HepG2 (cell line): ENCODE data around the gene FALEC. TPM values are rescaled to one million over a fixed set of nuclear protein-coding genes. Genes with fewer than 3 reads are reported as not detected.
A peak's percentile ranks its signal among the peaks of the same experiment; 100 is the strongest.

Experiments
- ARID4A ChIP-seq: sonication (generic); formaldehyde crosslinking; IDR thresholded peaks from 2 replicates; pipeline ENCODE4 v1.5.0; 2020; ENCODE audit warnings: mild to moderate bottlenecking, missing genetic modification reagents, borderline replicate concordance
- CC2D1A ChIP-seq: sonication (generic); formaldehyde crosslinking; IDR thresholded peaks from 2 replicates; pipeline ENCODE4 v1.8.1; 2023; ENCODE audit warnings: mild to moderate bottlenecking, missing genetic modification reagents
- DRAP1 ChIP-seq: IDR thresholded peaks from 2 replicates; pipeline ENCODE4 v1.6.1; 2016; ENCODE audit warnings: missing genetic modification reagents, missing compliant biosample characterization
- EP300 ChIP-seq, 3 experiments: sonication (generic) in 1 of 3; formaldehyde crosslinking in 1 of 3; IDR thresholded peaks; 2 replicates each; pipeline versions ENCODE4 v1.5.1 to v1.6.1; 2011 to 2020; ENCODE audit warnings: low read depth in 2 of 3, low read length in 2 of 3, borderline replicate concordance in 1 of 3, improper control_type of control experiment in 1 of 3, mild to moderate bottlenecking in 1 of 3, missing genetic modification reagents in 1 of 3, moderate library complexity in 1 of 3
- FOXA3 ChIP-seq: IDR thresholded peaks from 2 replicates; pipeline ENCODE4 v1.6.1; 2016; ENCODE audit warnings: missing genetic modification reagents, missing compliant biosample characterization
- FOXP1 ChIP-seq, 2 experiments: fragments of 450-650 bp in 1 of 2; IDR thresholded peaks; 2 replicates each; pipeline ENCODE4 v1.6.1; 2017 to 2018; ENCODE audit warnings: antibody characterized with exemption in 1 of 2
- GTF2F1 ChIP-seq: fragments of 150-350 bp; IDR thresholded peaks from 2 replicates; pipeline ENCODE4 v1.6.1; 2014; ENCODE audit warnings: low read length
- KLF12 ChIP-seq: sonication (generic); formaldehyde crosslinking; IDR thresholded peaks from 2 replicates; pipeline ENCODE4 v1.4.0; 2020; ENCODE audit warnings: missing genetic modification reagents, borderline replicate concordance
- MED1 ChIP-seq: sonication (generic); formaldehyde crosslinking; IDR thresholded peaks from 2 replicates; pipeline ENCODE4 v1.4.0; 2020; ENCODE audit warnings: missing genetic modification reagents
- POLR2AphosphoS5 ChIP-seq: IDR thresholded peaks from 2 replicates; pipeline ENCODE4 v1.6.1; 2012; ENCODE audit warnings: low read depth, low read length
- POLR2G ChIP-seq: fragments of 200-400 bp; formaldehyde crosslinking; IDR thresholded peaks from 2 replicates; pipeline ENCODE4 v1.6.1; 2018; ENCODE audit warnings: mild to moderate bottlenecking, low read depth, low read length, moderate library complexity
- RBFOX2 ChIP-seq: fragments of 200-400 bp; formaldehyde crosslinking; IDR thresholded peaks from 2 replicates; pipeline ENCODE4 v1.6.1; 2017; ENCODE audit warnings: low read depth, mild to moderate bottlenecking, low read length
- SIN3A ChIP-seq: IDR thresholded peaks from 2 replicates; pipeline ENCODE4 v1.6.1; 2011; ENCODE audit warnings: low read depth, mild to moderate bottlenecking, control low read depth, low read length, borderline replicate concordance
- YEATS4 ChIP-seq: sonication (generic); formaldehyde crosslinking; IDR thresholded peaks from 2 replicates; pipeline ENCODE4 v1.4.0; 2020; ENCODE audit warnings: missing genetic modification reagents, borderline replicate concordance
- ZNF34 ChIP-seq: sonication (generic); formaldehyde crosslinking; IDR thresholded peaks from 2 replicates; pipeline ENCODE4 v1.4.0; 2020; ENCODE audit warnings: mild to moderate bottlenecking, missing genetic modification reagents, borderline replicate concordance
- ZNF557 ChIP-seq: sonication (generic); formaldehyde crosslinking; IDR thresholded peaks from 2 replicates; pipeline ENCODE4 v1.4.0; 2020; ENCODE audit warnings: missing genetic modification reagents
- ZNF609 ChIP-seq: sonication (generic); formaldehyde crosslinking; IDR thresholded peaks from 2 replicates; pipeline ENCODE4 v1.4.0; 2020; ENCODE audit warnings: mild to moderate bottlenecking, missing genetic modification reagents, borderline replicate concordance
- ZSCAN31 ChIP-seq: sonication (generic); formaldehyde crosslinking; IDR thresholded peaks from 2 replicates; pipeline ENCODE4 v1.5.0; 2020; ENCODE audit warnings: low read depth, mild to moderate bottlenecking, missing genetic modification reagents
- polyA plus RNA-seq, 8 experiments: library from polyadenylated mRNA; depleted of rRNA in 3 of 8; stranded (reverse) in 7 of 8; unstranded in 1 of 8; fragments of >200 nt; fragmentation: Illumina TruSeq in 4 of 8; extraction: Trizol in 4 of 8; gene quantifications; 2 replicates each; pipeline versions ENCODE4 v1.2.1 to v1.2.3, GENCODE V29; 2011 to 2016; ENCODE audit warnings: low read depth in 4 of 8, missing spikeins in 1 of 8, mixed read lengths in 1 of 8; ENCODE audit not compliant: insufficient read depth in 1 of 8
- total RNA-seq, 5 experiments: library from RNA; depleted of rRNA; stranded (reverse); fragments of >200 nt; fragmentation: Illumina TruSeq; extraction: Trizol; gene quantifications; 2 replicates each; pipeline ENCODE4 v1.2.3, GENCODE V29; 2016; ENCODE audit warnings: low read depth in 1 of 5

FALEC gene
- total and polyA plus RNA-seq, 2 of the 13 experiments (the other 11 are each of a cell fraction or from before 2014, with no cell fraction given), result 0.33 to 0.71 TPM

GRCh38 chr1:150576794-150577556 is 61.4 kb downstream of the FALEC start (continued):
- peak; percentile 9; the same call in 1 of the 2 replicates for TF ChIP-seq MED1 (CRISPR knock-in tag)
- peak; percentile 78 for TF ChIP-seq RBFOX2
- no peak for TF ChIP-seq FOXP1 (IDR thresholded peaks at IDR 0.05)
- peak; percentile 43; the same call in 1 of the 2 replicates for TF ChIP-seq FOXP1 (CRISPR knock-in tag; IDR thresholded peaks at IDR 0.05)
- TF ChIP-seq GTF2F1, result no peak
- peak; percentile 59; the same call in 1 of the 2 replicates for TF ChIP-seq ARID4A (CRISPR knock-in tag)
- TF ChIP-seq ZNF34 (CRISPR knock-in tag), result no peak
- peak; percentile 34; the same call in 1 of the 2 replicates for TF ChIP-seq FOXA3 (CRISPR knock-in tag)
- TF ChIP-seq POLR2AphosphoS5, result peak; percentile 35; the same call in 1 of the 2 replicates
- TF ChIP-seq ZSCAN31 (CRISPR knock-in tag), result 0 out of 2 replicates have a peak, but pooled peaks have one; percentile 28
- TF ChIP-seq KLF12 (CRISPR knock-in tag), result peak; percentile 56; the same call in 1 of the 2 replicates
- TF ChIP-seq EP300 (IDR thresholded peaks at IDR 0.05; ENCODE audit: low read depth in 2 of 2, low read length in 2 of 2), result peak in 1 of 2 experiments; percentile 22; a peak in 1 of 4 replicates
- TF ChIP-seq EP300 (CRISPR knock-in tag; IDR thresholded peaks at IDR 0.05; ENCODE audit: borderline replicate concordance), result no peak
- no peak for TF ChIP-seq ZNF609
- peak; percentile 65 for TF ChIP-seq POLR2G
- TF ChIP-seq CC2D1A (CRISPR knock-in tag), result no peak
- peak; percentile 52; the same call in 1 of the 2 replicates for TF ChIP-seq DRAP1 (CRISPR knock-in tag)
- TF ChIP-seq SIN3A, result peak; percentile 44; the same call in 1 of the 2 replicates
- TF ChIP-seq YEATS4 (CRISPR knock-in tag), result peak; percentile 37; the same call in 1 of the 2 replicates
- no peak for TF ChIP-seq ZNF557 (CRISPR knock-in tag)
